Measurements from ENCODE around the gene TRPM3.
"Not testable (repeated sequence)": the region's sequence is repeated elsewhere in the genome, so short reads cannot be mapped to it uniquely, and the experiment has no call there.

The TRPM3 gene

GRCh38 chr9:70724025-70724424, 397.4 kb downstream of the TRPM3 start:
- H3K4me3 ChIP-seq (ENCODE audit: low read depth, low read length); DNase-seq (ENCODE audit: low read depth): not testable (repeated sequence)

DNA sequence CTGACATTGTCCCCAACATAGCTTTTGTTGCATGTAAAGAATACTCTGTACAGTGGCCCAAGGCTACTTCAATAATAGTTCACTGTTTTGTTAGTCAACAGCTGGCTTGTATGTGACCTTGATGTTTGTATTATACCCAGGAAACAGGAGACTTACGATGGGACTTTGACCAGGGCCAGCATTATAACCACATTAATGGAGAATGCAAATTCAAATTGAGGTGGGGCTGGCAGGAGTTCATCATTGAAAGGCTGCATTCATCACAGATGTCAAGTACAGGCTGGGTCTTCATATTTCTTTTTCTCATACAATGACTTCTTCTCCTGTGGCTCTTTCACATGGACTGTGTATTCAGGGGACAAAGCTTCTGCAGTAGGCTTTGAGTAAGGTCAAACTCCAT, 414.6 kb downstream of the TRPM3 start:
- H3K4me3 ChIP-seq (ENCODE audit: low read depth, low read length); DNase-seq (ENCODE audit: low read depth): not testable (repeated sequence)

DNA sequence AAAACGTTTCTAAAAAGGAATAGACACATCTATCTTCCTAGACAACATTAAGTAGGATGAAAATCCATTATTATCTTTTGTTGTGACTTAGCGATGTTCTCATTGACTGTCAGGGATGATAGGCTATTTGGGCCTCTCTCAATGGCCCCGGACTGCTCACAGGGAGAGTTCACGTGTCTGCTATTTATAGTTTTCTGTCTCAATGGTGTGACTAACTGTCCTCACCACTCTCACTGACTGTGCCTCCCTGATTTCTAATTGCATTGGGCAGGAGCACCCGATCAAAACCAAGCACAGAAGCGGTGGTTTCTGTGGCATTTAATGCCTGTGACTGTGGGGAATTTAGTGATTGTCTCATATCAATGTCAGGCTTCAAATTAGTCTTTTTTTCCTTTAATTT, 420.3 kb downstream of the TRPM3 start:
- H3K4me3 ChIP-seq (ENCODE audit: low read depth, low read length), result no peak overlapping the region
- DNase-seq (ENCODE audit: low read depth), result no peak

GRCh38 chr9:70696694-70697335, 424.6 kb downstream of the TRPM3 start:
- no peak for DNase-seq (ENCODE audit: low read depth)

DNA sequence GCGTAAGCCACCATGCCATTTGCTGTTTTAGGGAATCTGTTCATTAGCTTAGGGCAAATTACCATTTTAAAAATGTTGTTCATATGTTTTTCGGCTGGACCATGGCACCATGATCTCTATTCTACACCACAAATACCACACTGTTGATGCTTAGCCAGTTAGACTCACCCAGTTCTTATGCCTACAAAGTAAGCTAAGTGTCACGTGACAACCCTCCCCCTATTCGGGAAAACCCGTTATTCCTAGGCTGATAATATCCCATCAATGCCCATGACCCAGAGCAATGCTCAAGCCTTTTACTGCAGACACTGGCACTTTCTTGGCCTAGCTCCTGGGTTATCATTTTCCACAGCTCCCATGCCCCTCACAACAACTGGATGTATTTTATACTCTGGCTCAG, 426.7 kb downstream of the TRPM3 start:
- no peak for DNase-seq (ENCODE audit: low read depth)
- no peak overlapping the region for H3K4me3 ChIP-seq (ENCODE audit: low read depth, low read length)

More at GRCh38 chr9:70696694-70697335, 424.6 kb downstream of the TRPM3 start:
- no peak overlapping the region for H3K4me3 ChIP-seq (ENCODE audit: low read depth, low read length)

DNA sequence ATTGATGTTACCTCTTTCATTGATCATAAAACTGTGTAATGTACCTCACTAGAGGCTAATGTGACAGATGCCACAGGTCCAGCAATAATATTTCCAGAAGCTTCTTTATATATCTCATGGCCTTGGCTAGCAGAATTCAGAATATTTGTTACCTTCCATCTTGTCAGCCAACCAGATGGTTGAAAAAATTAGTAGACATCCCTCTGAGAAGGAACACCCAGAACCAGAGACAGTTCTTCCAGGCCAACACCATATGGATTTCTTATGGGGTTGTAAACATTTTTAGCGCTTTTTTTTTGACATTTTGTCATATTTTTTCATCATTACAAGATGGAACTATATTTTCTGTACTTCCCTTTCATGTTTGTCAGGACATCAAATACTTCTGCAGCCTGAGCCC, 428.2 kb downstream of the TRPM3 start:
- no peak overlapping the region for H3K4me3 ChIP-seq (ENCODE audit: low read depth, low read length)
- DNase-seq (ENCODE audit: low read depth), result no peak

- no peak for DNase-seq (ENCODE audit: low read depth)
Measured at GRCh38 chr9:70692431-70692830, 429.0 kb downstream of the TRPM3 start.

DNA sequence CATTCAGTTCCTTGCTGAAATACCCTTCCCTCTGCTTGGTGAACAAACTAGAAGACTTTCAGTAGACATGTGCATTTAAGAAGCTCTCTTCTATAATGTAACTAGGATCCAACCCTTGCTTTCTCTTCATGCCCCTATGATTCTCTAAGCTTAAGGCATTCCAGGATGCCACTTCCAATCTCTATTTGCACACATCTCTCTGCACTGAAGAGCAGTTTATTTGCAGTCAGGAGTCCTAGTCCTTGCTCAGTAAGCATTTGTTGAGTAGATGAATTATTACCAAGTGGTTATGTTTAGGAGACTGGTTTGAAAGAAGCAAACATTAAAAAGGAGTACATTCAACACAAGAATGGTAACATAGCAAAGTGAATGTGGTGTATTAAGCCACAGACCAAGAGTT, 432.7 kb downstream of the TRPM3 start:
- H3K4me3 ChIP-seq (ENCODE audit: low read depth, low read length), result no peak overlapping the region
- DNase-seq (ENCODE audit: low read depth), result no peak

More at GRCh38 chr9:70692431-70692830, 429.0 kb downstream of the TRPM3 start:
- no peak overlapping the region for H3K4me3 ChIP-seq (ENCODE audit: low read depth, low read length)

DNA sequence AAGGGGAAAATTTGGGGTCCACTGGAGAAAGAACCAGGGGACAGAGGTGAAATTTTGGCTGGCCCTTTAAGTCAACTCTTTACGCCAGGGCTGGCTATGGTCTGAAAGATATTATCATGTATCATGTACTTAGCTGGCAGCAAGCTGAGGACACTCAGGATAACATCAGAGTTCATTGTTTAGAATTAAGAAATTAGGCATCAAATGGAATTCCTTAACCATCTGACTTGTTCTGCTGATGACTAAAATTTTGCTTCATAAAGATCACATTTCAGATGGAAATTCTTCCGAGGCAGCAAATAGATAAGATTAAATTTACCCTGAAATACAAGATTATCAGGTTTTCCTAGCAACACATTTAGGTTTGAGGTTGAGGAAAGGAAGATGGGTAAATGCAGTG, 437.6 kb downstream of the TRPM3 start:
- no peak for DNase-seq (ENCODE audit: low read depth)

DNA sequence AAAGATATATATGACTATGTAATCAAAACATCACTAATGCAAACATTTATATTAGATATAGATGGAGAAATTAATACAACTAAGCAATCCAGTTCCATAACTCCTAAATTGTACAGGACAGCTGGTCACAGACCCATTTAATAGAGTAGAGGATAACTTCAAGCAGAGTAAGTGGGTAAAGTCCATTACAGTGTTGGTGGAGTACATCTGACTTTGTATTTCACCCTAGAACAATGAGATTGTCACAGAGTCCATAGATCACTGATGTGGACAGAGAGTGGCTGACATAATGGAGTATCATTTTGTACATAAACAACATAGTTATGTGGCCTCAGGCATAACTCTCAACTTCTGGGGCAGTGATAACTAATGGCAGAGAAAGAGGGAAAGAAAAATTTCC, 439.1 kb downstream of the TRPM3 start:
- DNase-seq (ENCODE audit: low read depth), result no peak
- no peak overlapping the region for H3K4me3 ChIP-seq (ENCODE audit: low read depth, low read length)

More for the DNA sequence above, 437.6 kb downstream of the TRPM3 start:
- no peak overlapping the region for H3K4me3 ChIP-seq (ENCODE audit: low read depth, low read length)

DNA sequence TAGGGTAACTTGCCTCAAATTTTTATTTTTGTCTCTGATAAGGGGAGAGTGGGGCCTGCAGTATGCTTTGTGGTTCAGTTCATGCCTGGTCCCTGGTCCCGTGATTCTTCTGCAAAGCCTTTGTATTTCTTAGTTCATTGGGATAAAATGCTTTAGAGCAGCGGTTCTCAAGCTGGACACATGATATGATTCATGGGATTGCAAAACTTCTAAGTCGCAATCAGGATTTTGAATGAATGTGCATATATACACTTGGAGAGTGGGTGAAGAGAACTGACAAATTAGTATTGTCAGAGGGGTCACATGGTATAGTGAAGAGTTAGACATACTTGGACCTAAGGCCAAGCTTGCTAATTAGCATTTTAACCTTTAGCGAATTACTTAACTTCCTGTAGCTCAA, 441.6 kb downstream of the TRPM3 start:
- H3K4me3 ChIP-seq (ENCODE audit: low read depth, low read length), result no peak overlapping the region
- peak; percentile 30 for DNase-seq (ENCODE audit: low read depth)

DNA sequence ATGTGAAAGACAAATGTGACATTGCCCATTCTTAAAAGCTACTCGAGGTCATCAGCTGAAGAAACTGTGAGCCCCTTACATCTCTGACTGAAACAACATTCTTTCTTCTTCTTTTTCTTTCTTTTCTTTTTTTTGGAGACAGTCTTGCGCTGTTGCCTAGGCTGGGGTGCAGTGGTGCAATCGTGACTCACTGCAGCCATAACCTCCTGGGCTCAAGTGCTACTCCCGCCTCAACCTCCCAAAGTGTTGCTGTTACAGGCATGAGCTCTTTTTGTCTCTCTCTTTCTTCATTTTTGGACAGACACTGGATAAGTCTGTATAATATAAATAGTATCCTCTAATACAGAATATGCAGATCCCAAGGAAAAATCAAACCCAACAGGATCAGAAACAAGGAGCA, 443.3 kb downstream of the TRPM3 start:
- no peak for DNase-seq (ENCODE audit: low read depth)
- no peak overlapping the region for H3K4me3 ChIP-seq (ENCODE audit: low read depth, low read length)

DNA sequence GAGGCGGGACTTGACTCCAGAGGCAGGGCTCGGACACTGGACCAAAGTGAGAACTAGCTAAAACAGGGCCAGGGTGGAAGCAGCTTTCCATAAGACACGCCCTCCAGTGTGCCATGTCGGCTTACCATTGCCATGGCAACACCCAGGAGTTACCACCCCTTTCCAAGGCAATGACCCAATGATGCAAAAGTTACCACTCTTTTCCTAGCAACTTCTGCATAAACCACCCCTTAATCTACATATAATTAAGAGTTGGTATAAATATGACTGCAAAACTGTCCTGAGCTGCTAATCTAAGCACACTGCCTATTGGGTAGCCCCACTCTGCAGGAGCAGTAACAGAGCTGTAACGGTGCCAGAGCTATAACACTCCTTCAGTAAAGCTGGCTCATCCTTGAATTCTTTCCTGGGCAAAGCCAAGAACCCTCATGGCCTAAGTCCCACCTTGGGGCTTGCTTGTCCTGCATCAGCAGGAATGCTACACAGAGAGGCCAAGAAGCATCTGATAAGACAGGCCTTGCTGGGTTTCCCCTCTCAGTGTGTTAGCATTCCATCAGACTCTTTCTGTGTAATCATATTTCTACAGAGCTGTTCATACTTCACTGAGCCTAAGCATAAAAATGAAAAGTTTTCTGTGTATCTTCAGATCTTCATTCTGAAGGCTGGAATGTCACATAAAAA, 444.2 kb downstream of the TRPM3 start:
- no peak for DNase-seq (ENCODE audit: low read depth)
- H3K4me3 ChIP-seq (ENCODE audit: low read depth, low read length), result no peak overlapping the region

DNA sequence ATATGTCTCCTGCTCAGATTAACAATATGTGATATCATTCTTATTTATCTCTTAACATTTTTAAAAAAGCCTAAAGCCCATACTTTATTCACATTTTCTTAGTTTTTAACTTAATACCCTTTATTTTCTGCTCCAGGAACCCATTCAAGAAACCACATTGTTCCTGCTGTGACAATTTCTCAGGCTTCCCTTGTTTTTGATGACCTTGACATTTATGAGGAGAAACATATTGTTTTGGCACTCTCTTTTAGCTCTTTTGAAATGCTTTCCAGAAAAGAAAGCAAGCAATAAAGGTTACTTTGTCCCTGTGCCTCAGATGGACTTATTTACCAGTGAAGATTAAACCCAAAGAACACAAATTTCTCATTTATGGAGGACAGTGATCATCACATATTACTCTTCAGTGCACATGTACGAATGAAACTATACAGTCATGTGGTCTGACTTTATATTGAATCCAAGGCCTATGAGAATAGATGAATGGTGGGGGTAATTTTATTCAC, 445.5 kb downstream of the TRPM3 start:
- DNase-seq (ENCODE audit: low read depth), result no peak
- no peak overlapping the region for H3K4me3 ChIP-seq (ENCODE audit: low read depth, low read length)

DNA sequence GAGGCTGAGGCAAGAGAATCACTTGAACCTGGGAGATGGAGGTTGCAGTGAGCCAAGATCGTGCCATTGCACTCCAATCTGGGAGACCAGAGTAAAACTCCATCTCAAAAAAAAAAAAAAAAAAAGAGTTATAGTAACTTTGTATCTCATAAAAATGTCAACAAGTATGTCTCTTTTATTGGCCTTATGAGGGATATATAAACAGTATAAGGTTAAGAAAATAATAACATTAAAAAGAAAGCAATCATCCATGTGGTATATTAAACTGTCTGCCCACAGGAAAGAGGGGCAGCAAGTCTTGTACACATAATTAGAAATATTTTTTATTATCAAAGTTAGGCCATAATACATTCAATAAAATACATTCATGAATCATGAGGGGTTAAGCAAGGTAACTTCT, 447.6 kb downstream of the TRPM3 start:
- no peak for DNase-seq (ENCODE audit: low read depth)
- H3K4me3 ChIP-seq (ENCODE audit: low read depth, low read length), result no peak overlapping the region

DNA sequence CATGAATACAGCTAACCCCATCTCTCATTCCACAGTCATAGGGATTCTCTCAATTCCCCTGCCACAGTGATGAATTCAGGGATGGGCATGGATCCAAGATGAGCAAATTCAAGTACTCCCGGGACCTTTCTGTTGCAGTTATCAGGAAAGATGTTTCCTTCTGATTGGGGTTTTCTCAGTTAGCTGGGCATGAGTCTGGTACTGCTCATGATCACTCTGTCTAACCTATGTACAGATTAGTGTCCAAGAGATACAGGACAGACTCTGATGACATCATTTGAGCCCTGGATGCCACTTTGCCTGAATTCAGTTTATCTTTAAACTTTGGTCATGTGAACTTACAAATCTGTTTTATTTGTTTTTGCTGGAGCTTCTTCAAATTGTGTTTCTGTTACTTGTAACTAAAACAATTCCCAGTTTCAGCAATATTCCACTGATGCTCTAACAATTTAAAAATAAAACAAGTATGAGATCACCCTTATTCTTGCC, 449.2 kb downstream of the TRPM3 start:
- H3K4me3 ChIP-seq (ENCODE audit: low read depth, low read length), result no peak overlapping the region
- peak; percentile 60 for DNase-seq (ENCODE audit: low read depth)

DNA sequence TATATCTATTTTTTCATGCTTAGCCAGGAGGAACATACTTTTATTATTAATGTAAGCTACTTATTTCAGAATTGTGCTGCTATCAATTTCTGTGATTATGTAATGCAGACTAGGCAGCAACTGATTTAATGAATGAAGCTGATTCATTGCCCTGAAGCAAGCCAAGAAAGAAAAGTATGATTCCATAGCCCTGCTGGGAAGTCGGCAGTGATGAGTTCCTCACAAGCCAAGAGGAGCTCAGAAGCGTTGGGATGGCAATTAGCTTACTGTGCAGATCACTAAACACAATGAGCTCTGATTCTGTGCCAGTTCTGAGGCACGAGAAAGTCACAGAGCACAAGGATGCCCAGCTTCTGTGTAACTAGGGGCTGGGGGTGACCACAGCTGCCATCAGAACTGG, 452.7 kb downstream of the TRPM3 start:
- no peak overlapping the region for H3K4me3 ChIP-seq (ENCODE audit: low read depth, low read length)
- DNase-seq (ENCODE audit: low read depth), result no peak

- DNase-seq (ENCODE audit: low read depth), result no peak
- no peak overlapping the region for H3K4me3 ChIP-seq (ENCODE audit: low read depth, low read length)
Measured at GRCh38 chr9:70658765-70659164, 462.7 kb downstream of the TRPM3 start.

DNA sequence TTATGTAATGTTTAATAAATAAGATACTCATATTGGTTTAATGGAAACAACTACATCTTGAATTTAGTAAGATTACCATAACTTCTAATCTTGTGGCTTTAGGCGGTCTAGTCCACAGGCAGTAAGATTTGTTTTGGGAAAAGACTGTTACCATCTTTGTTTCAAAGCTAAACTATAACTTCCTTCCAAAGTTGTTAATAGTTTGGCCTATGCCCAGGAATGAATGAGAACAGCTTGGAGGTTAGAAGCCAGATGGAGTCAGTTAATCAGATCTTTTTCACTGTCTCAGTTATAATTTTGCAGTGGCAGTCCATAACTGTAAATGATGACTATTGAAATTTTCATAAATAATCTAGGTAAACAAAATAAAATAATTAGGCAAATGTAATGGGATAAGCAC, 465.1 kb downstream of the TRPM3 start:
- DNase-seq (ENCODE audit: low read depth), result no peak
- H3K4me3 ChIP-seq (ENCODE audit: low read depth, low read length), result no peak overlapping the region

DNA sequence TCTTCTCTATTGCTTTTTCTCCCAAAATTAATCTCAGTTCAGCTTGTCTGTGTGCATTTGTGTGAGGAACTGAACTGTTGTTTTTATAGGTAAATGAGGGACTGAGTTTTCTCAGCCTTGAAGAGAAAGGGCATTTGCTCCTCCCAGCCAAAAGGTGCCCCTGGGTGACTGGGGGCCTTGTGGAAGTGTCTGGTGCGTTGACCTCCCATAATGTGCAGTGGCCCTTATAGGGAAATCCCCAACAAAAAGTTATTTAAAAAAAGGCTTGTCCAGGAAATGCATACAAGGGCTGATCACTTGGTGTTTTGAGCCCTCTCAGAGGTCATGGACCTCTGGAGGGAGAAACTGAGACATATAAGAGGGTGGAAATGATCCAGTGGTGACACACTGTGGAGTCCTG, 467.3 kb downstream of the TRPM3 start:
- no peak overlapping the region for H3K4me3 ChIP-seq (ENCODE audit: low read depth, low read length)

GRCh38 chr9:70644627-70645026, 476.8 kb downstream of the TRPM3 start:
- H3K4me3 ChIP-seq (ENCODE audit: low read depth, low read length); DNase-seq (ENCODE audit: low read depth): not testable (repeated sequence)

More for the DNA sequence above, 467.3 kb downstream of the TRPM3 start:
- no peak for DNase-seq (ENCODE audit: low read depth)
